22Rv1 (cell line): ENCODE results near the gene PNRC1.

Experiments
- ZFX ChIP-seq: fragments of 450-650 bp; IDR thresholded peaks from 2 replicates; pipeline ENCODE4 v1.6.1; 2017; ENCODE audit warnings: antibody characterized with exemption, borderline replicate concordance
- TF ChIP-seq, protein P1 (sequence below): fragments of 450-650 bp; IDR thresholded peaks from 2 replicates; pipeline ENCODE4 v1.5.1; 2017; ENCODE audit warnings: mild to moderate bottlenecking

- TF ChIP-seq, protein P1, sequence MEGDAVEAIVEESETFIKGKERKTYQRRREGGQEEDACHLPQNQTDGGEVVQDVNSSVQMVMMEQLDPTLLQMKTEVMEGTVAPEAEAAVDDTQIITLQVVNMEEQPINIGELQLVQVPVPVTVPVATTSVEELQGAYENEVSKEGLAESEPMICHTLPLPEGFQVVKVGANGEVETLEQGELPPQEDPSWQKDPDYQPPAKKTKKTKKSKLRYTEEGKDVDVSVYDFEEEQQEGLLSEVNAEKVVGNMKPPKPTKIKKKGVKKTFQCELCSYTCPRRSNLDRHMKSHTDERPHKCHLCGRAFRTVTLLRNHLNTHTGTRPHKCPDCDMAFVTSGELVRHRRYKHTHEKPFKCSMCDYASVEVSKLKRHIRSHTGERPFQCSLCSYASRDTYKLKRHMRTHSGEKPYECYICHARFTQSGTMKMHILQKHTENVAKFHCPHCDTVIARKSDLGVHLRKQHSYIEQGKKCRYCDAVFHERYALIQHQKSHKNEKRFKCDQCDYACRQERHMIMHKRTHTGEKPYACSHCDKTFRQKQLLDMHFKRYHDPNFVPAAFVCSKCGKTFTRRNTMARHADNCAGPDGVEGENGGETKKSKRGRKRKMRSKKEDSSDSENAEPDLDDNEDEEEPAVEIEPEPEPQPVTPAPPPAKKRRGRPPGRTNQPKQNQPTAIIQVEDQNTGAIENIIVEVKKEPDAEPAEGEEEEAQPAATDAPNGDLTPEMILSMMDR, result no peak
- no peak for TF ChIP-seq ZFX
Observed at GRCh38 chr6:89080281-89081128, at the start of gene PNRC1.
